ENCODE results near the gene TCEA2. TPM values are rescaled to one million over a fixed set of nuclear protein-coding genes. Genes with fewer than 3 reads are reported as not detected.

The TCEA2 gene
- total and polyA plus RNA-seq, 2 donors (not counting 1 experiment from before 2014, with no cell fraction given), result 58.1 to 63.9 TPM

DNA sequence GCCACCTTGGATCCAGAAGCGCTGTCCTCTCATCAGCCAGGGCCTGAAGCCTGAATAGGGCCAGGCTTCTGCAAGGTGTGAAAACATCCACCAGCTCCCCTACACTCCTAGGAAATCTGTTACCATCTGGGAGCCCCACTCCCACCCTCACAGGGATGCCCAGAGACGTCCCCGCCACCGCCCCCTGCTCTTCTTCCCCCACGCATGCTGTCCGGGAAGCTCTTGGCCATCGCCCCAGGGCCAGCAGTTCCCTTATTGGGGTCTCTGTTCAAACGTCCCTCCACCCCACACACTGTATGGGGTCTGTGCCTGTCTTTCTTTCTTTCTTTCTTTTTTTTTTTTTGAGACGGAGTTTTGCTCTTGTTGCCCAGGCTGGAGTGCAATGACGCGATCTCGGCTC is 12.6 kb downstream of the TCEA2 start:
- DNase-seq (no peak), ATAC-seq (ENCODE audit: low read depth) (no peak)
- 95% methylated on average over 8 of the region's 12 CpGs for WGBS (ENCODE audit: insufficient coverage)
- Histone ChIP-seq H3K9me3 (ENCODE audit: control extremely low read depth in 1 of 3, control insufficient read depth in 2 of 3, insufficient read depth in 1 of 3, low read length in 2 of 3) (no peaks in the 10 kb centered on the region), H3K27me3 (replicated peaks in 1 of 4; ENCODE audit: control extremely low read depth in 1 of 4, control insufficient read depth in 3 of 4, insufficient read depth in 4 of 4, low read length in 3 of 4) (no peaks in the 10 kb centered on the region), H3K4me1 (ENCODE audit: control insufficient read depth in 2 of 2, insufficient read depth in 2 of 2, low read length in 2 of 2) (peaks cover 21 to 70% of the 10 kb centered on the region in 2 donors), H3K9ac (ENCODE audit: low read length) (no peak overlapping the region), H3K36me3 (replicated peaks in 1 of 2; ENCODE audit: control extremely low read depth in 1 of 2, control insufficient read depth in 1 of 2, extremely low read depth in 1 of 2, insufficient read depth in 2 of 2, low read length in 1 of 2) (peaks cover 0 to 48% of the 10 kb centered on the region in 2 experiments), H3K79me2 (ENCODE audit: control insufficient read depth, insufficient read depth, low read length) (peaks cover 20% of the 10 kb centered on the region), H3K4me3 (ENCODE audit: control extremely low read depth in 1 of 5, extremely low read depth in 1 of 5, insufficient read depth in 1 of 5, low read depth in 2 of 5, low read length in 4 of 5) (no peak overlapping the region), H4K20me1 (ENCODE audit: control insufficient read depth, insufficient read depth, low read length, poor library complexity, severe bottlenecking) (peaks cover 70% of the 10 kb centered on the region), H3K27ac (ENCODE audit: low read length in 2 of 2) (peak overlapping the region in 1 of 2 donors; percentile 9), H3K4me2 (replicated peaks; ENCODE audit: low read depth, low read length, poor library complexity, severe bottlenecking) (no peak overlapping the region), H2AFZ (ENCODE audit: insufficient read depth, low read depth, low read length, poor library complexity, severe bottlenecking) (no peak overlapping the region)
- intact Hi-C loops (cut with micrococcal nuclease), result loop anchor here (5.0 kb wide), 2 partner anchors 118 to 182 kb away; partner anchors contain the start of genes PCMTD2 and UCKL1
- no peak overlapping the region for H3K4me3 Mint-ChIP-seq
- peaks cover 54% of the 10 kb centered on the region for H3K4me1 Mint-ChIP-seq
- no peaks in the 10 kb centered on the region for H3K27me3 Mint-ChIP-seq
- H3K27ac Mint-ChIP-seq, result peak overlapping the region; percentile 72
- CTCF ChIA-PET, result interaction anchor here (0.7 to 11.8 kb wide), 3 partner anchors 36 to 578 kb away, joined by 4 to 220 read pairs (median 65); no protein-coding TSS in a partner anchor
- TF ChIP-seq, protein P1, sequence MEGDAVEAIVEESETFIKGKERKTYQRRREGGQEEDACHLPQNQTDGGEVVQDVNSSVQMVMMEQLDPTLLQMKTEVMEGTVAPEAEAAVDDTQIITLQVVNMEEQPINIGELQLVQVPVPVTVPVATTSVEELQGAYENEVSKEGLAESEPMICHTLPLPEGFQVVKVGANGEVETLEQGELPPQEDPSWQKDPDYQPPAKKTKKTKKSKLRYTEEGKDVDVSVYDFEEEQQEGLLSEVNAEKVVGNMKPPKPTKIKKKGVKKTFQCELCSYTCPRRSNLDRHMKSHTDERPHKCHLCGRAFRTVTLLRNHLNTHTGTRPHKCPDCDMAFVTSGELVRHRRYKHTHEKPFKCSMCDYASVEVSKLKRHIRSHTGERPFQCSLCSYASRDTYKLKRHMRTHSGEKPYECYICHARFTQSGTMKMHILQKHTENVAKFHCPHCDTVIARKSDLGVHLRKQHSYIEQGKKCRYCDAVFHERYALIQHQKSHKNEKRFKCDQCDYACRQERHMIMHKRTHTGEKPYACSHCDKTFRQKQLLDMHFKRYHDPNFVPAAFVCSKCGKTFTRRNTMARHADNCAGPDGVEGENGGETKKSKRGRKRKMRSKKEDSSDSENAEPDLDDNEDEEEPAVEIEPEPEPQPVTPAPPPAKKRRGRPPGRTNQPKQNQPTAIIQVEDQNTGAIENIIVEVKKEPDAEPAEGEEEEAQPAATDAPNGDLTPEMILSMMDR (IDR thresholded peaks at IDR 0.05), result no peak
- TF ChIP-seq EZH2 (IDR thresholded peaks at IDR 0.05; ENCODE audit: borderline replicate concordance, insufficient read depth, low read depth, low read length, poor library complexity, severe bottlenecking), result no peak
- H3K9me3 Mint-ChIP-seq (ENCODE audit: insufficient read depth), result no peaks in the 10 kb centered on the region
- POLR2A ChIA-PET, result interaction anchor here (0.5 to 5.5 kb wide), 3 partner anchors 10 to 1231 kb away, joined by 3 to 55 read pairs (median 24); no protein-coding TSS in a partner anchor

All from B cell (primary cell).